ENCODE data around the gene AFF2. TPM values are rescaled to one million over a fixed set of nuclear protein-coding genes. Genes with fewer than 3 reads are reported as not detected.

The AFF2 gene
- polyA plus RNA-seq, 6 donors from 2014 or later: 0.23 to 0.82 (median 0.32) TPM; not detected in 2

- peak; percentile 85 to 87 for ATAC-seq (ENCODE audit: low read depth in 2 of 2)
These were observed 109.3 kb downstream of the AFF2 start for GRCh38 chrX:148609515-148610327.

GRCh38 chrX:148610328-148610698 lies 109.9 kb downstream of the AFF2 start:
- H3K4me1 Mint-ChIP-seq: peaks cover 0 to 20% (median 0%) of the 10 kb centered on the region in 3 donors
- peak overlapping the region; percentile 52 to 91 (median 82) for H3K27ac Mint-ChIP-seq
- no peaks in the 10 kb centered on the region for H3K27me3 Mint-ChIP-seq
- no peak for DNase-seq
- peak overlapping the region; percentile 73 to 91 (median 78) for H3K4me3 Mint-ChIP-seq
- ATAC-seq (ENCODE audit: low read depth in 2 of 2): peak; percentile 63 to 73
- H3K9me3 Mint-ChIP-seq: peaks cover 0 to 10% (median 6%) of the 10 kb centered on the region in 7 donors
- H3K36me3 Mint-ChIP-seq: peaks cover 0 to 7% of the 10 kb centered on the region in 2 donors

More at GRCh38 chrX:148609515-148610327, 109.3 kb downstream of the AFF2 start:
- Mint-ChIP-seq H3K4me3 (peak overlapping the region; percentile 73 to 91 (median 78)), H3K36me3 (peaks cover 0 to 7% of the 10 kb centered on the region in 2 donors), H3K4me1 (peaks cover 0 to 20% (median 0%) of the 10 kb centered on the region in 3 donors), H3K27me3 (no peaks in the 10 kb centered on the region), H3K9me3 (peaks cover 0 to 10% (median 6%) of the 10 kb centered on the region in 7 donors), H3K27ac (peak overlapping the region; percentile 52 to 91 (median 82))
- DNase-seq: peak; percentile 32

DNA sequence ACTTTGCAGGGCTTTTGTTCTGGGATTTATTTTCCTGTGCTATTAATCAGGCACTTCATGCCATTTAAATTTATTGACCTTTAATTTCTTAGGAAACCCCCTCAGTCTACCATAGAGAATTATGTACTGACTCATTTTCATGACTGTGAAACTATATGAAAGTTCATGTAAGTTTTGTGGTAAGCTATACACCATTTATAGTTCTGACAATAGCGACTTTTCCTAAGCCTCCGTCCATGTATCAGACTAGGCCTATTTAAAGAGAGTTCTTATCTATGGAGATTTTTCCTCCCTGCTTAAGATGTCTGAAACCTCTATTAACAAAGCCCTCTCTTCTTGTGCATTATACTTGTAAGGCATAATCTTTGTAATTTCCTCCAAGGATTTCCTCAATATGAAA lies 111.6 kb downstream of the AFF2 start:
- Mint-ChIP-seq H3K9me3 (peaks cover 0 to 6% (median 3%) of the 10 kb centered on the region in 7 donors), H3K36me3 (peaks cover 0 to 7% of the 10 kb centered on the region in 2 donors), H3K4me1 (peaks cover 0 to 20% (median 0%) of the 10 kb centered on the region in 3 donors), H3K4me3 (no peak overlapping the region), H3K27me3 (no peaks in the 10 kb centered on the region), H3K27ac (no peak overlapping the region)
- no peak for DNase-seq
- ATAC-seq (ENCODE audit: low read depth in 2 of 2): no peak

- Mint-ChIP-seq H3K9me3 (peaks cover under 1 to 2% (median under 1%) of the 10 kb centered on the region in 7 donors), H3K4me1 (peaks cover 0 to 20% (median 0%) of the 10 kb centered on the region in 3 donors), H3K4me3 (no peak overlapping the region), H3K27me3 (no peaks in the 10 kb centered on the region), H3K27ac (peak overlapping the region in 1 of 6 donors; percentile 15), H3K36me3 (peaks cover 0 to 2% of the 10 kb centered on the region in 2 donors)
- no peak for DNase-seq
- ATAC-seq (ENCODE audit: low read depth in 2 of 2): no peak
These were observed 112.0 kb downstream of the AFF2 start for GRCh38 chrX:148612431-148612830.

DNA sequence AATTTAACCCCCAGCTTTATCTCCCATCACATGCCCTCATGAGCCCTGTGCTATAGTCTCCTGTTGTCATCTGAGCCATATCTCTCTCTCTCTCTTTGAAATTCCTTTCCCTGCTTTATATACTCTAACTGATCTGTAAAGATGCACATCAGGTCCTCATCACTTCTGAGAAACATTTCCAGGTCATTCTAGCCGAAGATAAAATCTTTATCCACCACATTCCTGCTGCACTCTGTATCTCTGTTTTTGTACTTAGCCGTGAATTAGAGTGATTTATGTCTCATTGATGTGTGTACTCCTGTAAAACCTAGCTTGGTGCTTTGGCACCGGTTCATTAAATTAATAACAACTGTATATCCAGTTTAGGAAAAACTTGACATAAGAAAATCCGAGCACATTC lies 113.2 kb downstream of the AFF2 start:
- Mint-ChIP-seq H3K36me3 (no peaks in the 10 kb centered on the region), H3K9me3 (peaks cover 0 to 5% (median 0%) of the 10 kb centered on the region in 7 donors), H3K4me3 (no peak overlapping the region), H3K27ac (no peak overlapping the region), H3K27me3 (no peaks in the 10 kb centered on the region), H3K4me1 (peaks cover 0 to 20% (median 0%) of the 10 kb centered on the region in 3 donors)
- no peak for DNase-seq
- ATAC-seq (ENCODE audit: low read depth in 2 of 2): no peak

DNA sequence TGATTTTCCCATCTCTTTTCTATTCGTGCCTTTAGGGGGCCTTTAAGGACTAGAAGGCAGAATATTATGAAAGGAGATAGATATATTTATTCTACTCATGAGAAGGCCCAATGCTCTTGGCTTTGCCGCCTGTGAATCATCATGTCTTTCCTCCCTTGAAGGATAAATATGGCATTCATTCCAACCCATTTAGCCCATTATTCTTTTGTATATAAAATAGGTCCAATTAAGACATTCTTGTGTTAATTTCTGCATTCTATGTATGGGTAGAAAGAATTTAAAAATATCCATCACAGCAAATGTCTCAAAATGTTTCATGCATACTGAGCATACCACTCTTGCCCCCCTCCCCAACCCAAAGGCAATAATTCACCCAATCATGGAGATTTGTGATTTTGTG lies 115.1 kb downstream of the AFF2 start:
- no peak overlapping the region for H3K27ac Mint-ChIP-seq
- no peaks in the 10 kb centered on the region for H3K27me3 Mint-ChIP-seq
- H3K9me3 Mint-ChIP-seq: peaks cover 0 to 5% (median 0%) of the 10 kb centered on the region in 7 donors
- peaks cover 0 to 9% (median 0%) of the 10 kb centered on the region in 3 donors for H3K4me1 Mint-ChIP-seq
- H3K36me3 Mint-ChIP-seq: no peaks in the 10 kb centered on the region
- H3K4me3 Mint-ChIP-seq: no peak overlapping the region
- ATAC-seq (ENCODE audit: low read depth in 2 of 2): no peak
- no peak for DNase-seq

DNA sequence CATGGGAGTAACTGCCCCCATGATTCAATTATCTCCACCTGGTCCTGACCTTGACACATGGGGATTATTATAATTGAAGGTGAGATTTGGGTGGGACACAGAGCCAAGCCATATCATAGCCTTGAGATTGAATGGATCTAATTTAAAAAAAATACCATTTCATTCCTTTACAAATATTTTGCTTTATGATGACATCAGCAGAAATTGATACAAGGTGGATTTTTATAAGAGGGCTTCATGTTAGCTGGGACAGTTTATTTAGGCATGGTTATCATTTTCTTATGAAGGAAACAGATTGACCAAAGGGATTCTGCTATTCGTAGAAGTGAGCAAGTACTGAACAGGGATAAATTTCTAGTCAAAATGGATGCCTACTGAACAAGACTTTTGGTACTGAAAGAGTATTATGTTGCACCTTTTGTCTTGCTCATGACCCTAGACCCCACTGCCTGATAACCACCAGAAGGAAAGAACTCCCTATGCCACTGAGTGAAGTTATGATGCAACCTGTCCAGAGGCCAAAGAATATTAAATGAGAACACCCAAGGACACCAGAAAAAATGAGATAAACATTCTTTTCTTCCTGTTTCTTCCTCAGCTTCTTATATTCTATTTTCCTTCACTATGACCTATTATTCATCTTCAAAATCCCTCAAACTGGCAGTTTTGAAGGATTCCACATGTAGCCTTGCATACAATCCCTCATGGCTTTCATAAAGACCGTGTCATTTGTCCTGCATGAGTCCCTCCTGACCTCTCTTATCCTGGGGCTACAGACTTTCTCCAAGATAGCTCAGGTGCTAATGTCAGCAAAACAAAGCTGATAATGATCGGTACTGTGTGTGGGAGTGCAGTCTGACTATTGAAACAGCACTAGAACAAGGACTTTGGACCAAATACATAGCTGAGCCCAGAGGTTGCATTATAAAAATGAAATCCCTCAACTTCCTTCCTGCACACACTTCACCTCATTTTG lies 118.3 kb downstream of the AFF2 start:
- Mint-ChIP-seq H3K27me3 (no peaks in the 10 kb centered on the region), H3K27ac (no peak overlapping the region), H3K4me3 (no peak overlapping the region)

GRCh38 chrX:148620023-148620422 lies 119.6 kb downstream of the AFF2 start:
- no peaks in the 10 kb centered on the region for H3K4me1 Mint-ChIP-seq
- no peak overlapping the region for H3K27ac Mint-ChIP-seq
- no peaks in the 10 kb centered on the region for H3K27me3 Mint-ChIP-seq
- H3K9me3 Mint-ChIP-seq: peaks cover 0 to 5% (median 0%) of the 10 kb centered on the region in 7 donors
- no peak overlapping the region for H3K4me3 Mint-ChIP-seq
- DNase-seq (no peak), ATAC-seq (ENCODE audit: low read depth in 2 of 2) (no peak)
- no peaks in the 10 kb centered on the region for H3K36me3 Mint-ChIP-seq

More for the DNA sequence above, 118.3 kb downstream of the AFF2 start:
- H3K4me1 Mint-ChIP-seq: no peaks in the 10 kb centered on the region
- H3K36me3 Mint-ChIP-seq: no peaks in the 10 kb centered on the region
- DNase-seq: no peak
- ATAC-seq (ENCODE audit: low read depth in 2 of 2): no peak
- H3K9me3 Mint-ChIP-seq: peaks cover 0 to 5% (median 0%) of the 10 kb centered on the region in 7 donors

DNA sequence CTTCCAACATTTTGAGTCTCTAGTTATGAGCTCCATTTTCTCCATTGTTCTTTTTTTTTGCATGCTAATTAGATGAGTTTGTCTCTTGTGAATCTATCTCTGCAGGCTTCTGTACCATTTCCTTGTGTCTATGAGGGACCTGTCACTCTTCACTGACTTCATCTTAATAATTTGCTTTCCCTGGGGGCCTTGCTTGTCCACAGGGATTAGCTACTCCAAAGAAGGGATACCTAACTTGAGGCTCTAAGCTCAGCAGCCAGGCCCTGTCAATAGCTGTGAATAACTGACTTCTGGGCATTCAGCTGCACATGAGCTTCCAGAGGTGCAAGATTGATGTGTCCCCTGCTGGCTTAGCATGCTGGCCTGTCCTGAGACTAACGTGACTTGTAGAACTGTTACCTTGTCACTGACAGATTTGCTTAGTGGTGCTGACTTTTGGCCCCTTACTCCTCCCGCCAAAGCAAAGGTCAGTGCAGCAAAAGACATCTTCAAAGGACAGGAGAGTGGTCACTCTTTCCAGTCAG lies 124.6 kb downstream of the AFF2 start:
- Mint-ChIP-seq H3K4me1 (no peaks in the 10 kb centered on the region), H3K27ac (no peak overlapping the region), H3K27me3 (peaks cover 0 to 5% (median 0%) of the 10 kb centered on the region in 3 donors), H3K36me3 (no peaks in the 10 kb centered on the region), H3K9me3 (peaks cover 0 to 11% (median 0%) of the 10 kb centered on the region in 7 donors), H3K4me3 (no peak overlapping the region)
- no peak for ATAC-seq (ENCODE audit: low read depth in 2 of 2)
- DNase-seq: no peak

GRCh38 chrX:148628621-148629020 lies 128.2 kb downstream of the AFF2 start:
- Mint-ChIP-seq H3K27me3 (peaks cover 0 to 5% (median 0%) of the 10 kb centered on the region in 3 donors), H3K4me3 (no peak overlapping the region), H3K36me3 (no peaks in the 10 kb centered on the region), H3K4me1 (no peaks in the 10 kb centered on the region), H3K9me3 (peaks cover 0 to 11% (median 0%) of the 10 kb centered on the region in 7 donors), H3K27ac (no peak overlapping the region)
- DNase-seq (no peak), ATAC-seq (ENCODE audit: low read depth in 2 of 2) (no peak)

DNA sequence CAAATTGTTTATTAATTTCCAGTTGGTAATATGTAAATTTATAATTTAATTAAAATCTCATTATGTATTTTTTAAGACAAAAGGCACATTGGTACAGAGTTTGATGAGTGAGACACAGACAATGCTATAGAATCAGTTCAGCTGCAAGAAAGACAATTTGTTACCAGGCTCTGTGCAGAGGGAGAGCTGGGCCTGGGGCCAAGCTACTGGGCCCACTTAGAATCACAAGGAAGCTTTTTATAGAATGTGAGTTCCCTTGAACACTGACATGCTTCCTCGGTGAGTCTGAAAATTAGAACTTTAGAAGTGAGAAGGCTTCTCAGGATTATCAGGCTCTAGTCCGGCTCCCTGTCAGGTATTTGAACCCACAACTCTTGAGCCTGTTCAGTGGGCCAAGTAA lies 129.0 kb downstream of the AFF2 start:
- Mint-ChIP-seq H3K4me1 (no peaks in the 10 kb centered on the region), H3K9me3 (peaks cover 0 to 11% (median 0%) of the 10 kb centered on the region in 7 donors), H3K36me3 (no peaks in the 10 kb centered on the region), H3K4me3 (no peak overlapping the region), H3K27ac (no peak overlapping the region), H3K27me3 (peaks cover 0 to 5% (median 0%) of the 10 kb centered on the region in 3 donors)
- ATAC-seq (ENCODE audit: low read depth in 2 of 2): no peak
- DNase-seq: no peak

- H3K9me3 Mint-ChIP-seq: peaks cover 0 to 2% (median 0%) of the 10 kb centered on the region in 7 donors
- no peak for ATAC-seq (ENCODE audit: low read depth in 2 of 2)
- peaks cover 0 to 4% (median 0%) of the 10 kb centered on the region in 3 donors for H3K27me3 Mint-ChIP-seq
- H3K4me3 Mint-ChIP-seq: no peak overlapping the region
- H3K36me3 Mint-ChIP-seq: no peaks in the 10 kb centered on the region
- no peak for DNase-seq
- H3K27ac Mint-ChIP-seq: no peak overlapping the region
- no peaks in the 10 kb centered on the region for H3K4me1 Mint-ChIP-seq
These were observed 132.0 kb downstream of the AFF2 start for GRCh38 chrX:148632444-148632843.

Measured in naive B cell (primary cell).